GM12891 (cell line): ENCODE data around the gene ATP1B3.
"Not testable (repeated sequence)": the region's sequence is repeated elsewhere in the genome, so short reads cannot be mapped to it uniquely, and the experiment has no call there.

Source experiments
- POLR2A ChIP-seq: IDR thresholded peaks from 2 replicates; pipeline ENCODE4 v1.6.1; 2011; ENCODE audit warnings: low read depth, low read length, control low read depth
- POLR2AphosphoS5 ChIP-seq: IDR thresholded peaks from 2 replicates; pipeline ENCODE4 v1.6.1; 2011; ENCODE audit warnings: low read depth, low read length, control low read depth
- SPI1 ChIP-seq: IDR thresholded peaks from 2 replicates; pipeline ENCODE4 v1.6.1; 2011; ENCODE audit warnings: low read depth, low read length, control low read depth

DNA sequence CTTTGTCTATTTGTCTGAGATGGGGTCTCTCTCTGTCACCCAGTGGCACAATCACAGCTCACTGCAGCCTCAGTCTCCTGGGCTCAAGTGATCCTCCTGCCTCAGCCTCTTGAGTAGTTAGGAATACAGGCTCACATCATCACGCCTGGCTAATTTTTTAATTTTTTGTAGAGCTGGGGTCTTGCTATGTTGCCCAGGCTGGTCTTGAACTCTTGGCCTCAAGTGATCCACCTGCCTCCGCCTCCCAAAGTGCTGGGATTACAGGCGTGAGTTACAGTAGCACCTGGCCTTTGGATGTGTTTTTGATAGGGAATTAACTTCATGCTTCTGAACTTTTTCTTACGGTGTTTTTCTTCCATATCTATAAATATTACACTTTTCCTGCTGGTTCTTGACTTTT lies 33.5 kb downstream of the ATP1B3 start:
- not testable (repeated sequence) for TF ChIP-seq POLR2A, SPI1, POLR2AphosphoS5
